Breast epithelium (tissue), 4 donors: ENCODE data around the gene UBE3C. TPM values are rescaled to one million over a fixed set of nuclear protein-coding genes. Genes with fewer than 3 reads are reported as not detected.
A peak's percentile ranks its signal among the peaks of the same experiment; 100 is the strongest.

Experiments
- DNase-seq, 2 donors: peaks; one replicate each; pipeline ENCODE4 v3.0.0-alpha.2; 2019; ENCODE audit warnings: low spot score in 2 of 2
- H3K27ac ChIP-seq, 2 donors: fragments of 200-600 bp; sonication (generic) in 1 of 2; one replicate each; pipeline ENCODE4 v1.5.1; 2016 to 2019; ENCODE audit warnings: mild to moderate bottlenecking in 1 of 2
- H3K27me3 ChIP-seq, 2 donors: fragments of 200-600 bp; sonication (generic) in 1 of 2; one replicate each; pipeline versions ENCODE4 v1.5.1 to v1.6.0; 2017 to 2019; ENCODE audit warnings: control low read depth in 1 of 2, mild to moderate bottlenecking in 1 of 2
- H3K36me3 ChIP-seq: fragments of 200-600 bp; one replicate; pipeline ENCODE4 v1.5.1; 2019
- H3K4me1 ChIP-seq, 2 donors: fragments of 200-600 bp; sonication (generic); one replicate each; pipeline ENCODE4 v1.5.1; 2016 to 2019; ENCODE audit warnings: control low read depth in 1 of 2
- H3K4me3 ChIP-seq, 3 donors: fragments of 200-600 bp; sonication (generic); 1 replicate in 2 of 3; 2 replicates in 1 of 3; pipeline ENCODE4 v1.5.1; 2016 to 2019; ENCODE audit warnings: mild to moderate bottlenecking in 3 of 3, moderate library complexity in 2 of 3
- H3K9me3 ChIP-seq, 2 donors: fragments of 200-600 bp; sonication (generic) in 1 of 2; one replicate each; pipeline ENCODE4 v1.5.1; 2016 to 2019; ENCODE audit warnings: control low read depth in 1 of 2
- CTCF ChIP-seq, 3 donors: fragments of 450-650 bp; IDR thresholded peaks; one replicate each; pipeline ENCODE4 v1.5.1; 2016 to 2017; ENCODE audit warnings: antibody characterized with exemption in 3 of 3, mild to moderate bottlenecking in 3 of 3, moderate library complexity in 3 of 3
- POLR2A ChIP-seq: fragments of 450-650 bp; IDR thresholded peaks from one replicate; pipeline ENCODE4 v1.6.1; 2016; ENCODE audit warnings: antibody characterized with exemption, mild to moderate bottlenecking, moderate library complexity
- POLR2AphosphoS5 ChIP-seq, 3 donors: sonication (generic); formaldehyde crosslinking; IDR thresholded peaks; one replicate each; pipeline ENCODE4 v1.6.1; 2017; ENCODE audit warnings: antibody characterized with exemption in 3 of 3
- intact Hi-C: fragments of 100-400 bp; cut with DNase I; formaldehyde crosslinking; loops from one replicate; pipeline ENCODE4 v1.15.1; 2023; ENCODE audit warnings: low total_unique reads
- total RNA-seq, 3 donors: library from RNA; depleted of rRNA; stranded (reverse); fragments of >200 nt; gene quantifications; one replicate each; pipeline ENCODE4 v1.1.0, GENCODE V29; 2016

The UBE3C gene
- total RNA-seq, 3 donors from 2014 or later: 63.0 to 96.4 (median 87.4) TPM

GRCh38 chr7:157295338-157295737 lies 156.6 kb downstream of the UBE3C start:
- H3K27ac ChIP-seq: no peak overlapping the region
- H3K36me3 ChIP-seq: no peaks in the 10 kb centered on the region
- H3K4me1 ChIP-seq: no peaks in the 10 kb centered on the region
- H3K27me3 ChIP-seq: no peaks in the 10 kb centered on the region
- no peak for TF ChIP-seq CTCF (IDR thresholded peaks at IDR 0.05)
- no peak for TF ChIP-seq POLR2A
- DNase-seq: no peak
- no peaks in the 10 kb centered on the region for H3K9me3 ChIP-seq
- intact Hi-C loops: no loop called here
- H3K4me3 ChIP-seq: no peak overlapping the region

DNA sequence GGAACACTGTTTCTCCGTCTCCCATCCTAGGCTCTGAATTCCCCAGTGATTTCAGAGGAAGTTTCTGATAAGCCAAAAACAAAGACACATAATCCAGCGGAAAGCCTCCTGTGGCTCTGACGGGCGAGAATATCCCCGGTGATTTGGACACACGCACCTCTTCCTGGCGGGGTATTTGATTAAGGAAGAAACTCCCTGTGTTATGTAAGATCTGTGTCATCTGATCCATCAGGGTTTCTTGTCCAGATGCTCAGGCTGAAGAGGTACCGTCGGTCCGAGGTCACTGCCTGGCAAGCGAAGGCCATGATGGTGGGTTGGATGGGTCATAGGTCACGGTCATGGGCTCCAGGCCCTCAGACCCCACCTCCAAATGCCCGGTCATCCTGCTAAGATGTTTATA lies 158.5 kb downstream of the UBE3C start:
- TF ChIP-seq CTCF (IDR thresholded peaks at IDR 0.05) (no peak), POLR2A (no peak), POLR2AphosphoS5 (IDR thresholded peaks at IDR 0.05) (no peak)
- H3K9me3 ChIP-seq: no peaks in the 10 kb centered on the region
- no peaks in the 10 kb centered on the region for H3K4me1 ChIP-seq
- H3K4me3 ChIP-seq: no peak overlapping the region
- H3K27ac ChIP-seq: no peak overlapping the region
- no peaks in the 10 kb centered on the region for H3K27me3 ChIP-seq
- intact Hi-C loops: no loop called here
- no peaks in the 10 kb centered on the region for H3K36me3 ChIP-seq
- DNase-seq: no peak

DNA sequence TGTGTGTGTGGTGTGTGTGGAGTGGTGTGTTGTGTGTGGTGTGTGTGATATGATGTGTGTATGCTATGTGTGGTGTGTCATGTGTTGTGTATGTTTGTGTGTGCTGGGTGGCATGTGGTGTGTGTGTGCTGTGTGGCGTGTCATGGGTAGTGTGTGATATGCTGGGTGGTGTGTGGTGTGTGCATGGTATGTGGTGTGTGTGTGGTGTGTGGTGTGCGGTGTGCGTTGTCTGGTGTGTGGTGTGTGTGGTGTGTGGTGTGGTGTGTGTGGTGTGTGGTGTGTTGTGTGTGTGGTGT lies 160.5 kb downstream of the UBE3C start:
- intact Hi-C loops: no loop called here
- no peaks in the 10 kb centered on the region for H3K9me3 ChIP-seq
- no peak for TF ChIP-seq CTCF (IDR thresholded peaks at IDR 0.05)
- no peak for TF ChIP-seq POLR2AphosphoS5 (IDR thresholded peaks at IDR 0.05)
- TF ChIP-seq POLR2A: no peak
- H3K4me3 ChIP-seq: no peak overlapping the region
- H3K27me3 ChIP-seq: no peaks in the 10 kb centered on the region
- H3K27ac ChIP-seq: no peak overlapping the region
- DNase-seq: no peak
- H3K4me1 ChIP-seq: no peaks in the 10 kb centered on the region
- H3K36me3 ChIP-seq: no peaks in the 10 kb centered on the region

DNA sequence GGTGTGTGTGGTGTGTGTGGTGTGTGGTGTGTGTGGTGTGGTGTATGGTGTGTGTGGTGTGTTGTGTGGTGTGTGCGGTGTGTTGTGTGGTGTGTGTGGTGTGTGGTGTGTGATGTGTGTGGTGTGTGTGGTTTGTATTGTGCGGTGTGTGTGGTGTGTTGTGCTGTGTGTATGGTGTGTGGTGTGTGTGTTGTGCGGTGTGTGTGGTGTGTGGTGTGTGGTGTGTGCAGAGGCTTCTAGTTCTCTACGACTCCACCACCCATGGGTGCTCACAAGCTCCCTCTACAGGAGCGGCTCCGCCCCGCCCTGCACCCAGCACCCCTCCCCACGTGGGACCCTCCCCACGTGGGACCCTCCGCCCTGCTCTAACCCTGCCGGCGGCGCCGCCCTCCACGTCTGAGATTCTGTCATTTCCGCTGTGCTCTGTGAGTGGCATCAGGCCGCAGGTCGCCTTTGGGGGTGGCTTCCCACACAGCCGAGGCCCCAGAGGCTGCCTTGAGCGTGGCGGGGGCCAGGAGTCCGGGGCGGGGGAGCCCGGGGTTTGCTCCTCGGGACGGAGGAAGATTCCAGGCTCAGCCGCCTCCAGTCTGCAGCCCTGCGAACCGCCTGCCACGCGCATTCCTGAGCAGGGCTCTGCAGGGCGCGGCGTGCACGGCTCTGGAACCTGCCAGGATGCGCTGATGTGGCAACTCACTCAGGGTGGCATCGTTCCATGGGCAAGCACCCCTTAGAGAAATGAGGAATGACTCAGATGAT lies 161.1 kb downstream of the UBE3C start:
- no peaks in the 10 kb centered on the region for H3K27me3 ChIP-seq
- TF ChIP-seq CTCF (IDR thresholded peaks at IDR 0.05) (no peak), POLR2A (no peak), POLR2AphosphoS5 (IDR thresholded peaks at IDR 0.05) (no peak)
- no peaks in the 10 kb centered on the region for H3K36me3 ChIP-seq
- H3K4me1 ChIP-seq: no peaks in the 10 kb centered on the region
- DNase-seq: no peak
- intact Hi-C loops: no loop called here
- H3K9me3 ChIP-seq: no peaks in the 10 kb centered on the region
- H3K4me3 ChIP-seq: peak overlapping the region; percentile 7 to 55 (median 24)
- no peak overlapping the region for H3K27ac ChIP-seq

GRCh38 chr7:157300369-157300825 lies 161.7 kb downstream of the UBE3C start:
- no peaks in the 10 kb centered on the region for H3K9me3 ChIP-seq
- TF ChIP-seq POLR2A: no peak
- no peak for TF ChIP-seq POLR2AphosphoS5 (IDR thresholded peaks at IDR 0.05)
- TF ChIP-seq CTCF (IDR thresholded peaks at IDR 0.05): no peak
- H3K27me3 ChIP-seq: no peaks in the 10 kb centered on the region
- H3K27ac ChIP-seq: no peak overlapping the region
- DNase-seq: no peak
- H3K4me3 ChIP-seq: peak overlapping the region; percentile 7 to 55 (median 24)
- H3K36me3 ChIP-seq: no peaks in the 10 kb centered on the region
- intact Hi-C loops: no loop called here
- H3K4me1 ChIP-seq: no peaks in the 10 kb centered on the region
